Activated CD8-positive, alpha-beta memory T cell treated with anti-CD3 and anti-CD28 coated beads for 1 hour (primary cell): ENCODE data around the gene SUPV3L1.

Experiments used
- DNase-seq, 2 donors: peaks; one replicate each; pipeline ENCODE4 v3.0.0-alpha.2; 2020; ENCODE audit warnings: low read depth in 1 of 2; ENCODE audit errors: extremely low read depth in 1 of 2

Gene SUPV3L1

DNA sequence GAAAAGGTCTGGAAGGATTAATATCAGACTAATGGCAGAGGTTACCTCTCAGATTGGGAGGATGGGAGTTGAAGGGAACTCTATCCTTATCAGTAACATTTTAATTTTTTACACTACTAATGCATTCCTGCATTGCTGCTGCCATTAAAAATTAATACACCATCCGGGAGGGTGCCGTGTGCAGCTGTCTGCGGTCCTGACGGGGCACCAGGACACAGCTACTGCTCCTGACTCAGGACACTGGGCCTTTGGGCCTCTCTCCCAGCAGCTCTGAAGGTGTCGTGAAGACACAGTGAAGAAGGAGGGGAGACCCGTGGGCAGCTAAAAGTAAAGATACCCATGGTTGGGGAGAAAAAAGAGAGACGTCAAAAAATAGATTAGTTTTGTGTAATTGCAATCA lies 74.8 kb downstream of the SUPV3L1 start:
- no peak for DNase-seq
